Measurements from ENCODE around the gene DLGAP5. TPM values are rescaled to one million over a fixed set of nuclear protein-coding genes. Genes with fewer than 3 reads are reported as not detected.

Gene DLGAP5
- total and polyA plus RNA-seq, 9 donors, result 0.43 to 0.69 (median 0.47) TPM; not detected in 4

GRCh38 chr14:55206175-55206693 is 14.8 kb upstream of the DLGAP5 start:
- Histone ChIP-seq H3K36me3 (no peaks in the 10 kb centered on the region), H3K4me3 (no peak overlapping the region), H3K27ac (peak overlapping the region in 1 of 2 donors; percentile 17), H3K4me1 (ENCODE audit: insufficient read depth) (peaks cover 2% of the 10 kb centered on the region), H3K9me3 (no peaks in the 10 kb centered on the region), H3K27me3 (no peaks in the 10 kb centered on the region)
- intact Hi-C loops (cut with DNase I), result no loop called here
- DNase-seq, result no peak
- 3 to 10% (median 4%) methylated on average over 2 of the region's 2 CpGs for WGBS, 3 donors
- TF ChIP-seq CTCF (IDR thresholded peaks at IDR 0.05), result no peak
- TF ChIP-seq EP300 (IDR thresholded peaks at IDR 0.05), result no peak
- no peak for TF ChIP-seq POLR2A (IDR thresholded peaks at IDR 0.05)

GRCh38 chr14:55201219-55202101 is 10.1 kb upstream of the DLGAP5 start:
- H3K4me3 ChIP-seq, result no peak overlapping the region
- intact Hi-C loops (cut with DNase I), result no loop called here
- H3K36me3 ChIP-seq, result no peaks in the 10 kb centered on the region
- DNase-seq, result no peak
- 79 to 86% (median 84%) methylated on average over 17 of the region's 17 CpGs for WGBS, 3 donors
- peak overlapping the region in 1 of 2 donors; percentile 66 for H3K27ac ChIP-seq
- H3K27me3 ChIP-seq, result no peaks in the 10 kb centered on the region
- H3K4me1 ChIP-seq (ENCODE audit: insufficient read depth), result peaks cover 5% of the 10 kb centered on the region
- H3K9me3 ChIP-seq, result no peaks in the 10 kb centered on the region
- TF ChIP-seq CTCF (IDR thresholded peaks at IDR 0.05), result no peak
- TF ChIP-seq EP300 (IDR thresholded peaks at IDR 0.05), result no peak
- TF ChIP-seq POLR2A (IDR thresholded peaks at IDR 0.05), result no peak

GRCh38 chr14:55200651-55201050 is 9.3 kb upstream of the DLGAP5 start:
- WGBS, 3 donors, result 11 to 22% (median 15%) methylated on average over 3 of the region's 3 CpGs
- H3K4me1 ChIP-seq (ENCODE audit: insufficient read depth), result peaks cover 3% of the 10 kb centered on the region
- H3K27ac ChIP-seq, result peak overlapping the region in 1 of 2 donors; percentile 66
- peak; percentile 51 to 66 (median 56) for DNase-seq
- TF ChIP-seq EP300 (IDR thresholded peaks at IDR 0.05), result no peak
- TF ChIP-seq POLR2A (IDR thresholded peaks at IDR 0.05), result no peak
- TF ChIP-seq CTCF (IDR thresholded peaks at IDR 0.05), result no peak
- H3K9me3 ChIP-seq, result no peaks in the 10 kb centered on the region
- no peaks in the 10 kb centered on the region for H3K27me3 ChIP-seq
- no peaks in the 10 kb centered on the region for H3K36me3 ChIP-seq
- intact Hi-C loops (cut with DNase I), result no loop called here
- H3K4me3 ChIP-seq, result no peak overlapping the region

- no peaks in the 10 kb centered on the region for H3K36me3 ChIP-seq
- no peak overlapping the region for H3K4me3 ChIP-seq
- intact Hi-C loops (cut with DNase I), result no loop called here
- DNase-seq, result no peak
- H3K27me3 ChIP-seq, result no peaks in the 10 kb centered on the region
- TF ChIP-seq EP300 (IDR thresholded peaks at IDR 0.05) (no peak), POLR2A (IDR thresholded peaks at IDR 0.05) (no peak), CTCF (IDR thresholded peaks at IDR 0.05) (no peak)
- peaks cover 3% of the 10 kb centered on the region for H3K4me1 ChIP-seq (ENCODE audit: insufficient read depth)
- no peaks in the 10 kb centered on the region for H3K9me3 ChIP-seq
- H3K27ac ChIP-seq, result no peak overlapping the region
- 62 to 64% (median 63%) methylated on average over 2 of the region's 2 CpGs for WGBS, 3 donors
Measured at GRCh38 chr14:55198749-55199148, 7.4 kb upstream of the DLGAP5 start.
